ENCODE results near the gene CRABP1.

CRABP1 gene

DNA sequence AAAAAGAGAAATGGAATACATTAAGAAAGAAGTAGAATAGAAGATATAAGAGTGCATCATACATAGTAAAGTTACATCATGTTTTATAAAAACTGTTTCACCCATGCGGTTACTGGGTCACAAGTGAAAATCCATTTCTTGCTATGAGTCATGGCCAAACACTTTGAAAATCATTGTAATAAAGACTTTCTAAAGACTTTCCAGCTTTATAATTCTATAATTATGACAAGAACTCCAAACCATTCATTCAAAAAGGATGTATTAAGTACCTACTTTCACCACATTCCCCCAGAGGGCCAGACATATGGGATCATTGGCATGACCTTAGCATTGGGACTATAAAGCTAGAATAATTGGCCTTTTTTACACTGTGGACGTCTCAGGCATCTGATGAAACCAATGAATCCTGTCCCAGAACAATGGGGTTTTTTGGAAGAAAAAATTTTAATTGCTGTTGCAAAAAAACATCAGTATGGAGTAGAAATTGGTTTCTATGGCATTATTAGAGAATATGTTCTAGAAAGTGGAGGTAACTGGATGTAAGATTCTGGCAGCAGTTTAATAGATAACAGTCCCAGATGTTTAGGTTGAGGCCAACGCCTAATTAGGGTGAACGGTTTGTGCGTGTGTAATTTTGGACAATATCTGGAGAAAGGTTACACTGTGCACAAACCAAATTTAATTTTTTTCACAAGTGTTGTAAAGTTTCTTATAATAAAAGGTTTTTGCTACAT, 37.4 kb upstream of the CRABP1 start:
- no peaks in the 10 kb centered on the region for H3K27me3 ChIP-seq (ENCODE audit: insufficient read depth, insufficient read length)
- H3K9ac ChIP-seq (ENCODE audit: insufficient read length, low read depth), result no peak overlapping the region
- TF ChIP-seq ZNF274 (IDR thresholded peaks at IDR 0.05; ENCODE audit: low read depth, low read length), result no peak
- TF ChIP-seq SUZ12 (IDR thresholded peaks at IDR 0.05; ENCODE audit: extremely low read depth, insufficient read depth, insufficient read length), result no peak
- H3K4me1 ChIP-seq (ENCODE audit: insufficient read depth, insufficient read length), result peaks cover 14% of the 10 kb centered on the region
- H3K4me3 ChIP-seq (ENCODE audit: insufficient read length, low read depth), result no peak overlapping the region
- H3K36me3 ChIP-seq (ENCODE audit: insufficient read depth, insufficient read length, low read length), result no peaks in the 10 kb centered on the region
- peaks cover 5% of the 10 kb centered on the region; the same call in 1 of the 2 replicates for H3K9me3 ChIP-seq (ENCODE audit: insufficient read depth, low read length)
- DNase-seq (ENCODE audit: low read depth, low spot score), result no peak

DNA sequence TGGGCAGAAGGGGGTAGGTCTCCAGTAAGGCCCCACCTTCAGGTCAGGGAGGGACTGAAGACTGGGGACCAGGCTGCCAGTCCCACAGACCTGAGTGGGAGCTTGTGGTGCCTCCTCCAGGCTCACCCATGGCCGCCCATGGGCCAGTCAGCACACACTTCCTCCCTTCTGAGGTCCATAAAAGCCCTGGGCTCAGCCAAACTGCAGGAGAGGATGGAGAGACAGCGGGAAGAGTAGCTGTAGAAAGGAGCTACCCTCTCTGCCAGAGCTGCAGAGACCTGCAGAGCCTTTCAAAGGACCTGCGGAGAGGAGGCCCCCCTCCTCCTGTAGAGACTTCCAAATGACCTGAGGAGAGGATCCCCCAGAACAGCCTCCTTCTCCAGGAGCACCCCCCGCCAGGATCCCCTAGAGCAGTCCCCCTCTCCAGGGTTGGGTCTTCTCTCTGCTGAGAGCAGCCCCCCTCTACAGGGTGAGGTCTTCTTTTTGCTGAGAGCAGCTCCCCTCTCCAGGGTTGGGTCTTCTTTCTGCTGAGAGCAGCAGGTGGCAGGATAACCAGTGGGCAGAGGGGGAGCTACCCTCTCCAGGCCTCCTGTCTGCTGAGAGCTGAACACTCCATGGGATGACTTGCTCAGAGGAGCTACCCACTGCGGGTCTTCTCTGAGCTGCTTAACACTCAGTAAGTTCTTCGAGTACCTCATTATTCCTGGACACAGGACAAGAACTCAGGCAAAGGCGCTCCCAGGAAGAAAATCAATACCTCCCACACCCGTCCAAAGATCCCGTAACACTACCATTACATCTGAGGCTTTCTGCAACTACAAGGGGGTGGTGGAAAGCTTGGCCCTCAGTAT, 35.7 kb upstream of the CRABP1 start:
- H3K4me3 ChIP-seq (ENCODE audit: insufficient read length, low read depth), result no peak overlapping the region
- peaks cover 14% of the 10 kb centered on the region for H3K4me1 ChIP-seq (ENCODE audit: insufficient read depth, insufficient read length)

GRCh38 chr15:78306176-78306774, 33.9 kb upstream of the CRABP1 start:
- H3K4me3 ChIP-seq (ENCODE audit: insufficient read length, low read depth), result no peak overlapping the region
- no peak for DNase-seq (ENCODE audit: low read depth, low spot score)
- TF ChIP-seq YY1 (IDR thresholded peaks at IDR 0.05; ENCODE audit: insufficient read depth, insufficient read length), result no peak
- TF ChIP-seq SUZ12 (IDR thresholded peaks at IDR 0.05; ENCODE audit: extremely low read depth, insufficient read depth, insufficient read length), result no peak
- TF ChIP-seq ZNF274 (IDR thresholded peaks at IDR 0.05; ENCODE audit: low read depth, low read length), result no peak
- no peaks in the 10 kb centered on the region for H3K36me3 ChIP-seq (ENCODE audit: insufficient read depth, insufficient read length, low read length)
- no peak overlapping the region for H3K9ac ChIP-seq (ENCODE audit: insufficient read length, low read depth)
- H3K9me3 ChIP-seq (ENCODE audit: insufficient read depth, low read length), result peaks cover 5% of the 10 kb centered on the region; the same call in 1 of the 2 replicates
- no peaks in the 10 kb centered on the region for H3K27me3 ChIP-seq (ENCODE audit: insufficient read depth, insufficient read length)
- peaks cover 14% of the 10 kb centered on the region for H3K4me1 ChIP-seq (ENCODE audit: insufficient read depth, insufficient read length)

More for the DNA sequence above, 35.7 kb upstream of the CRABP1 start:
- peaks cover 5% of the 10 kb centered on the region; the same call in 1 of the 2 replicates for H3K9me3 ChIP-seq (ENCODE audit: insufficient read depth, low read length)
- no peaks in the 10 kb centered on the region for H3K27me3 ChIP-seq (ENCODE audit: insufficient read depth, insufficient read length)
- DNase-seq (ENCODE audit: low read depth, low spot score), result no peak
- no peaks in the 10 kb centered on the region for H3K36me3 ChIP-seq (ENCODE audit: insufficient read depth, insufficient read length, low read length)
- peak overlapping the region; percentile 43 for H3K9ac ChIP-seq (ENCODE audit: insufficient read length, low read depth)
- TF ChIP-seq ZNF274 (IDR thresholded peaks at IDR 0.05; ENCODE audit: low read depth, low read length), result no peak
- no peak for TF ChIP-seq YY1 (IDR thresholded peaks at IDR 0.05; ENCODE audit: insufficient read depth, insufficient read length)
- no peak for TF ChIP-seq SUZ12 (IDR thresholded peaks at IDR 0.05; ENCODE audit: extremely low read depth, insufficient read depth, insufficient read length)

- TF ChIP-seq SUZ12 (IDR thresholded peaks at IDR 0.05; ENCODE audit: extremely low read depth, insufficient read depth, insufficient read length) (no peak), YY1 (IDR thresholded peaks at IDR 0.05; ENCODE audit: insufficient read depth, insufficient read length) (no peak), ZNF274 (IDR thresholded peaks at IDR 0.05; ENCODE audit: low read depth, low read length) (no peak)
Measured at GRCh38 chr15:78307976-78308375, 32.2 kb upstream of the CRABP1 start.

DNA sequence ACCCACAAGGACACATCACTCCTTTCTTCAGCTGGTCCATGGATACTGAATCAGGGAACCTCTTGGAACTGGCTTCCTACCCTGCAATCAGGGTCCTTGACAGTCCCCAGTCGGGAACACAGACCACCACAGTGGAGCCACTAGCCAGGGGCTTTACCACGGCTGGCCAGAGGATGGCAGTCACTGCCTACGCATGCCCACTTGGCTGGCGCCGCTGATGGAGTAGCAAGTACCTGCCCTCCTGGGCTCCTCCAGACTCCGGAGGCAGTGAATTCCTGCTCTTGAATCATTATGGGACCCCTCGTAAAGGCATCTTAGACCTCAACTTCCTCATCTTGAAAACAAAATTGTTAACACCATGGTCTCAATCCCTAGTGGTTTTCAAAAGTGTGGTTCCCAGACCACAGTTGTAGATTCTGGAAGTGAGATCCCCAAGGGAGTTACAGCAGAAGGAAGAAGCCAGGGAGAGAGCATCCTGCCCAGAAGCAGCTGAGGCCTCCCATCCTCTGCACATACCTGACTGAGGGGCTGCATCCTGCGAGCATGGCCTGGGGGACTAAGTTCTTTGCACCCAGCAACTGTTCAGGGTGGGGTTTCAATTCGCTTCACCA, 31.6 kb upstream of the CRABP1 start:
- Histone ChIP-seq H3K27me3 (ENCODE audit: insufficient read depth, insufficient read length) (no peaks in the 10 kb centered on the region), H3K36me3 (ENCODE audit: insufficient read depth, insufficient read length, low read length) (no peaks in the 10 kb centered on the region), H3K9me3 (ENCODE audit: insufficient read depth, low read length) (peaks cover 5% of the 10 kb centered on the region; the same call in 1 of the 2 replicates), H3K9ac (ENCODE audit: insufficient read length, low read depth) (peak overlapping the region; percentile 12), H3K4me1 (ENCODE audit: insufficient read depth, insufficient read length) (peaks cover 23% of the 10 kb centered on the region), H3K4me3 (ENCODE audit: insufficient read length, low read depth) (no peak overlapping the region)
- peak; percentile 75 for DNase-seq (ENCODE audit: low read depth, low spot score)
- no peak for TF ChIP-seq SUZ12 (IDR thresholded peaks at IDR 0.05; ENCODE audit: extremely low read depth, insufficient read depth, insufficient read length)
- TF ChIP-seq ZNF274 (IDR thresholded peaks at IDR 0.05; ENCODE audit: low read depth, low read length), result no peak

More at GRCh38 chr15:78307976-78308375, 32.2 kb upstream of the CRABP1 start:
- Histone ChIP-seq H3K9ac (ENCODE audit: insufficient read length, low read depth) (peak overlapping the region; percentile 12), H3K9me3 (ENCODE audit: insufficient read depth, low read length) (peaks cover 5% of the 10 kb centered on the region; the same call in 1 of the 2 replicates), H3K27me3 (ENCODE audit: insufficient read depth, insufficient read length) (no peaks in the 10 kb centered on the region), H3K36me3 (ENCODE audit: insufficient read depth, insufficient read length, low read length) (no peaks in the 10 kb centered on the region), H3K4me1 (ENCODE audit: insufficient read depth, insufficient read length) (peaks cover 20% of the 10 kb centered on the region), H3K4me3 (ENCODE audit: insufficient read length, low read depth) (no peak overlapping the region)
- DNase-seq (ENCODE audit: low read depth, low spot score), result no peak

GRCh38 chr15:78311292-78311691, 28.9 kb upstream of the CRABP1 start:
- H3K4me3 ChIP-seq (ENCODE audit: insufficient read length, low read depth), result no peak overlapping the region
- H3K27me3 ChIP-seq (ENCODE audit: insufficient read depth, insufficient read length), result no peaks in the 10 kb centered on the region
- no peak for DNase-seq (ENCODE audit: low read depth, low spot score)
- H3K9me3 ChIP-seq (ENCODE audit: insufficient read depth, low read length), result no peaks in the 10 kb centered on the region
- H3K36me3 ChIP-seq (ENCODE audit: insufficient read depth, insufficient read length, low read length), result no peaks in the 10 kb centered on the region
- no peak overlapping the region for H3K9ac ChIP-seq (ENCODE audit: insufficient read length, low read depth)
- peaks cover 29% of the 10 kb centered on the region for H3K4me1 ChIP-seq (ENCODE audit: insufficient read depth, insufficient read length)
- TF ChIP-seq YY1 (IDR thresholded peaks at IDR 0.05; ENCODE audit: insufficient read depth, insufficient read length) (no peak), SUZ12 (IDR thresholded peaks at IDR 0.05; ENCODE audit: extremely low read depth, insufficient read depth, insufficient read length) (no peak), ZNF274 (IDR thresholded peaks at IDR 0.05; ENCODE audit: low read depth, low read length) (no peak)
